Hematopoietic multipotent progenitor cell treated with erythropoietin and hydrocortisone succinate and interleukin-3 and kit ligand, for 4 days (in vitro differentiated cells): ENCODE results near the gene ASB17.
"Not testable (repeated sequence)": the region's sequence is repeated elsewhere in the genome, so short reads cannot be mapped to it uniquely, and the experiment has no call there.

Experiments used
- DNase-seq: peaks from one replicate; pipeline ENCODE4 v3.0.0-alpha.2; 2015

Gene ASB17, protein sequence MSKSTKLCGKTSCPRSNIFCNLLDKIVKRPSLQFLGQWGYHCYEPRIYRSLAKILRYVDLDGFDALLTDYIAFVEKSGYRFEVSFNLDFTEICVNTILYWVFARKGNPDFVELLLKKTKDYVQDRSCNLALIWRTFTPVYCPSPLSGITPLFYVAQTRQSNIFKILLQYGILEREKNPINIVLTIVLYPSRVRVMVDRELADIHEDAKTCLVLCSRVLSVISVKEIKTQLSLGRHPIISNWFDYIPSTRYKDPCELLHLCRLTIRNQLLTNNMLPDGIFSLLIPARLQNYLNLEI

DNA sequence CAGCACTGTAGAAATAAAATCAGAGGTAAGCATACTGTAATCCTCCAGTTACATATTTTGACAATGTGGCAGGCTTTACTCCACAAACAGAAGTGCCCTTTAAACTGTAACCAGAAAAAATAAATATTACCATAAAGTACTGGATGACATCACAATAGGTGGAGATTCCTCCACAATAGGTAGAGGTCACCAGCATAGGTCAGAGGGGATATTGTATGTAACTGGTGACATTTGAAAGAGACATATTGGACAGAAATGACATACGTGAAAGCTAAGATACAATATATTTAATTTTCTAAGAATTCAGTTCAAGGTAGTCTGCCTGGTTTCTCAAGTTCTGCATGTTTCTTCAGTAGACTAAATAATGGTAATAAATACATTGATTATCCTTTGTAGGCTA is at the start of gene ASB17:
Gene ASB17 (minus strand): TSS at position 101 of the 400 bp plus-strand sequence. CDS start 113 bp downstream, outside the sequence.
- DNase-seq = no peak

GRCh38 chr1:75980972-75981897 is 49.0 kb upstream of the ASB17 start:
- DNase-seq = peak; percentile 15

DNA sequence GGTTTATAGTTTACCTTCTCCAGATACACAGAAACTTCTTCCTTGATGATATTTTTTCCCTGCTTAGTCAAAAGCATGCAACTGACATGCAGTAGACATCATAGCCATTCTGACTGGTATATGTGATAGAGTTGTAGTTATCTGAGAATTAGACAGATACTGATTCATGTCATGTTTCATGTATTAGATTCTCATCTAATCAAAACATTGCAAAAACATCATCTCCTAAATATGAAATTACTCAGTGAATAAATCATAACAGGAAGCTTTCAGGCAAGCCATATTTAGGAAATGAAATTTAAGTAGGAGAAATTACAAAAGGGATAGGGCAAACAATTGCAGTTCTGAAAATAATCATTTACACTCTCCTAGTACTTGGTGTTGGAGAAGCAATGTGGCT is 38.4 kb upstream of the ASB17 start:
- no peak for DNase-seq

GRCh38 chr1:75969550-75969949 is 37.3 kb upstream of the ASB17 start:
- DNase-seq = no peak

DNA sequence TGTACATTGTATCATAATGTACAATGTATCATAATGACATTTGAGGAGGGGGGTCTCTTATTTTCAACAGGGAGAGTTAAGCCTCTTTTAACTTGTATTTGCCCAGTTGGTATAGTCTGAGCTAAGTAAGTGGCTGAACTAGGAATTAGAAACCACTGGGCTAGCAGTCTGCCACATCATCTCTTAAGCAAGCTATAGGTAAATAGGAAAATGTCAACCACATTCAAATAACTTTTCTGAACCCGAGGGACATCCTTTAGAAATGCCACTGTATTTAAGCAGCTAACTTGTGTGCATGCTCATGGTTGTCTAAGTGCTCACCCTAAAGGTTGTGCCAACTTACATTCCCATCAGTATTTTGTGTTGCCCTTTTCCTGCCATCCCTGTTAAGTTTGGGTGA is 35.5 kb upstream of the ASB17 start:
- DNase-seq = no peak

- DNase-seq = no peak
Observed at GRCh38 chr1:75964760-75965408, 32.7 kb upstream of the ASB17 start.

DNA sequence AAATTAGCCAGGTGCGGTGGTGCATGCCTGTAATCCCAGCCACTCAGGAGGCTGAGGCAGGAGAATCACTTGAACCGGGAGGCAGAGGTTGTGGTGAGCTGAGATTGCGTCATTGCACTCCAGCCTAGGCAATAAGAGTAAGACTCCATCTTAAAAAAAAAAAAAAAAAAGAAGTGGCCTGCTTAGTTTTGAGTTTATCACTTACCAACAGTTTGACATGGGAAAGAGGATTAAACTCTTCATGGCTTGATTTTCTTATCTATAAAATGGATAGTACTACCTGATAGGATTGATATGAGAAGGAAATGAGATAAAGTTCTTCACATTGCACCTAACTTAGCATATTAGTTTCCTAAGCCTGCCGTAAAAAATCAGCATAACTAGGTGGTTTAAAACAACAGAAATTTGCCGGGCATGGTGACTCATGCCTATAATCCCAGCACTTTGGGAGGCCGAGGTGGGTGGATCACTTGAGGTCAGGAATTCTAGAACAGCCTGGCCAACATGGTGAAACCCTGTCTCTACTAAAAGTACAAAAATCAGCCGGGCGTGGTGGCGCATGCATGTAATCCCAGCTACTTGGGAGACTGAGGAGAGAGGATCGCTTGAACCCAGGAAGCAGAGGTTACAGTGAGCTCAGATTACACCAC is 32.0 kb upstream of the ASB17 start:
- DNase-seq = not testable (repeated sequence)

GRCh38 chr1:75954586-75954985 is 22.4 kb upstream of the ASB17 start:
- DNase-seq = peak; percentile 58

GRCh38 chr1:75953461-75953860 is 21.3 kb upstream of the ASB17 start:
- DNase-seq = no peak

GRCh38 chr1:75952016-75952415 is 19.8 kb upstream of the ASB17 start:
- DNase-seq = peak; percentile 38

DNA sequence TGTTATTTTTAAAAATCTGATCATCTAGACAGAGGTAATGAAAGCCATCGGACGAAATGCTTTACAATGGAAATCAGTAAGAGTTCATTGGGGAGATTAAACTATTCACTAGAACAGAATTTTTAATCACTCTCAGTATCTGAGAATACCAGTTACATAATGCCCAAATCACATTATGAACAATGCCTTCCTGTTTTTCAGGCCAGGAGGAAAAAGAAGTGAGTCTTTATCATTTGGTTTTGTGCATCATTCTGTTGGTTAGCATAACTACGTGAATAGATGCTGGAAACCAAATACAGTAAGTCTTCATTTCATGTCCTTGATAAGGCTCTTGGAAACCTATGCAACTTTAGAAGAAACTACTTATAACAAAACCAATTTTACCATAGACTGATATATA is 18.0 kb upstream of the ASB17 start:
- no peak for DNase-seq

DNA sequence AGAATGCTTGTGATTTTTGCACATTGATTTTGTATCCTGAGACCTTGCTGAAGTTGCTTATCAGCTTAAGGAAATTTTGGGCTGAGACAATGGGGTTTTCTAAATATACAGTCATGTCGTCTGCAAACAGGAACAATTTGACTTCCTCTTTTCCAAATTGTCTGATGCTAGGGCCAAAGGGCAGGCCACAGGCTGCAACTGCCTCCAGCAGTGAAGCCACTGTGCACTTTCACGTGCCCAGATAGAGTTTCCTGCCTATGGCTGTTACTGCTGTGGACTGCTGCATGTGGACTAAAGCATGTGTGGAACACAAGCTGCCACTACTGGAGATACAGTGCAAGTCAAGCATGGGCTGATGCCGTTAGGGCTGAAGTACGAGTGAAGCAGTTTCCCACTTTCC is 10.8 kb upstream of the ASB17 start:
- DNase-seq = peak; percentile 77

DNA sequence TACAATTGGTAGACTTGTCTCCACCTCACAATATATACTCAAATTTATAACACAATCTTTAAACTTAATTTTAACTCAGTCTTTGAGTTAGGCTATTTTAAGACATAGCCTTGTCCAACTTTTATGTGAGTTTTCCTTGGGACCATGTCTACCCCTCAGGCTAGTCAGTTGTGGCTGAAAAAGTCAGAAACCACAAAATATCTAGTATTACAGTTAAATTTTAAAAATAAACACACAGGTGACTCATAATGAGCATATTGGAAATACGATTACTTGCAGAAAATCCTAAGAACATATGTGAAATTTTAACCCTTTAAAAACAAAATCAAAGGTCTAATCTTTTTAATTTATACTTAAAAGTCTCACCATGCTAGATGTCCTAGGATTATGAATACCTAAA is 4.8 kb upstream of the ASB17 start:
- DNase-seq = no peak

GRCh38 chr1:75922698-75923097 is 9.5 kb downstream of the ASB17 start:
- no peak for DNase-seq

DNA sequence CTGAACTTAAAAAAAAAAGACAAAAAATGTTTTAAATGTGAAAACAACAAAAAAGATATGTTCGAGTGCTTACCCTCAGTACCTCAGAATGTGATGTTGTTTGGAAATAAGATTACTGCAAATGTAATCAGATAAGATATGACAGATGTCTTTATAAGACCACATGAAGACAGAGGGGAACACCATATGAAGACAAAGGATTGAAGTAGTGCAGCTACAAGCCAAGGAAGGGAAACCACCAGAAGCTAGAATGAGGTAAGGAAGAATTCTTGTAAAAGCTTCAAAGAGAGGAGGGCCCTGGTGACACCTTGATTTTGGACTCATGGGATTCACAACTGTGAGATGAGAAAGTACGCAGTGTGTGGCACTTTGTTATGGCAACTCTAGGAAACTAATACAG is 15.4 kb downstream of the ASB17 start:
- DNase-seq = no peak

DNA sequence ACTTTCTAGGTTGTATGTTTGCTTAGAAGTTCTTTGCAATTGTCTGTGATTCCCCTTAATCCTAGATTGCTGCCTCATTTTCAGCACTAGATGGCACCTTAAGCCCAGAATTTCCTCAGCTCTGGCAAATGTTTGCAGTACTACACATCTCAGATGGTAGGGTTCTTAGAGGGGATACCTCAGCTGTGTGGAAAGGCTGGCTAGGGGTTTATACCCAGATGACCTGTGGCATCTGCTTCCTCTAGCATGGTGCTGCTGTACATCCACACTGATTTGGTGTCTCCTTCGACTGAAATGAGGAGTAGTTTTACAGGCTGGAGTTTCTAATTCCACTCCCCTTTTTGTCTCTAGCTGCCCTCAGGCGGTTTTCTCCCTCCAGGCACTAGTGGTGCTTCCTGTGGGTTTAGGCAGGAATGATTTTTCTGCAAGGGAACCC is 23.5 kb downstream of the ASB17 start:
- peak; percentile 69 for DNase-seq

- DNase-seq = no peak
Observed at GRCh38 chr1:75901371-75901770, 30.8 kb downstream of the ASB17 start.

DNA sequence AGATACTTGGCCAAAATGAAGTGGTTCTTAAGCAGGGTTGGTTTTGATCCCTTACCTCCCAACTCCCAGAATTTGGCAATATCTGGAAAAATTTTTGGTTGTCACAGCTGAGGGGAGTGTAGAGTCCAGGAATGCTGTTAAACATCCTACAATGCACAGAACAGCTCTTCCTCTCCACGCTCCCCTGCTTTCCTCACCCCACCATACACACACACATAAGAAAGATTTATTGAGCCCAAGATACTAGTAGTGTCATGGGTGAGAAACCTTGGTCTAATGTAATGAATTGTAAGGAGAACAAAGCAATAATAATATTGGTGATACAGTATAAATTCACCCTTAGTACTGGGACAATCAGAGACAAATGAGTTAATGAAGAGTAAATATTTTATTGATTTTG is 47.8 kb downstream of the ASB17 start:
- DNase-seq = no peak

DNA sequence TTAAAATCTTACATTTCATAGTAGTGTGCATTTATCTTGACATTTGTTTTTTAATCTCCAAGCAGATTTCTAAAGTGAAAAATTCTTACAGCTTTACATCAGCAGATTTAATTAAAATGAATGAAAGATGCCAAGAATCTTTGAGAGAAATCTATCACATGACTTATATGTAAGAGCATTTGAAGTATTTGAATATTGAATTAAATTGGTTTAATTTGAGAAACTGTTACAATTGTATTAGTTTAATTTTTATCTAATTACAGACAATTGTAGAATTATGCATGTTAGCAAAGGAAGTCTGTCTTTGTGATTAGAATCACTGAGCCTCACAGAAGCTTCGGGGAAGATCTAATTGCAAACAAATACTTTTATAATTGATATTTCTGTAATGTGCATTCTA is 52.2 kb downstream of the ASB17 start:
- no peak for DNase-seq

DNA sequence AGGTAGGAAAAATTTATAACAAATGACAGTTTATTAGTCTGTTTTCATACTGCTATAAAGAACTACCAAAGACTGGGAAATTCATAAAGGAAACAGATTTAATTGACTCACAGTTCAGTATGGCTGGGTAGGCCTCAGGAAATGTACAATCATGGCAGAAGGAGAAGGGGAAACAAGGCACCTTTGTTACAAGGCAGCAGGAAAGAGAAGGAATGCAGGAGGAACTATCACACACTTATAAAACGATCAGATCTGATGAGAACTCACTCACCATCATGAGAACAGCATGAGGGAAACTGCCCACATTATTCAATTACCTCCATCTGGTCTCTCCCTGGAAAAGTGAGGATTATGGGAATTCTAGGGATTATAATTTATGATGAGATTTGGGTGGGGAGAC is 61.3 kb downstream of the ASB17 start:
- DNase-seq = no peak
